WI38 (cell line): ENCODE data around the gene GRIN3B.

ENCODE experiments used
- H3K4me3 ChIP-seq: 2 replicates; pipeline ENCODE4 v1.5.1; 2011; ENCODE audit warnings: low read depth, mild to moderate bottlenecking, control low read depth, low read length
- CTCF ChIP-seq: IDR thresholded peaks from 2 replicates; pipeline ENCODE4 v1.5.1; 2012; ENCODE audit warnings: low read depth, mild to moderate bottlenecking, control low read depth, low read length

Gene GRIN3B

GRCh38 chr19:1010586-1011510, 10.6 kb downstream of the GRIN3B start:
- H3K4me3 ChIP-seq = no peak overlapping the region
- no peak for TF ChIP-seq CTCF

GRCh38 chr19:1011831-1012333, 11.7 kb downstream of the GRIN3B start:
- no peak for TF ChIP-seq CTCF

GRCh38 chr19:1012334-1012733, 12.1 kb downstream of the GRIN3B start:
- no peak overlapping the region for H3K4me3 ChIP-seq
- no peak for TF ChIP-seq CTCF

More at GRCh38 chr19:1011831-1012333, 11.7 kb downstream of the GRIN3B start:
- H3K4me3 ChIP-seq = no peak overlapping the region

GRCh38 chr19:1013218-1013617, 13.0 kb downstream of the GRIN3B start:
- TF ChIP-seq CTCF = no peak
- H3K4me3 ChIP-seq = no peak overlapping the region

GRCh38 chr19:1014161-1015060, 14.2 kb downstream of the GRIN3B start:
- no peak overlapping the region for H3K4me3 ChIP-seq
- TF ChIP-seq CTCF = no peak

GRCh38 chr19:1015061-1015781, 15.0 kb downstream of the GRIN3B start:
- no peak overlapping the region for H3K4me3 ChIP-seq
- TF ChIP-seq CTCF = no peak
